ENCODE measurements around the gene SELENOM. TPM values are rescaled to one million over a fixed set of nuclear protein-coding genes. Genes with fewer than 3 reads are reported as not detected.

Gene SELENOM
- total and polyA plus RNA-seq, 2 donors from 2014 or later, result 154 to 291 TPM

DNA sequence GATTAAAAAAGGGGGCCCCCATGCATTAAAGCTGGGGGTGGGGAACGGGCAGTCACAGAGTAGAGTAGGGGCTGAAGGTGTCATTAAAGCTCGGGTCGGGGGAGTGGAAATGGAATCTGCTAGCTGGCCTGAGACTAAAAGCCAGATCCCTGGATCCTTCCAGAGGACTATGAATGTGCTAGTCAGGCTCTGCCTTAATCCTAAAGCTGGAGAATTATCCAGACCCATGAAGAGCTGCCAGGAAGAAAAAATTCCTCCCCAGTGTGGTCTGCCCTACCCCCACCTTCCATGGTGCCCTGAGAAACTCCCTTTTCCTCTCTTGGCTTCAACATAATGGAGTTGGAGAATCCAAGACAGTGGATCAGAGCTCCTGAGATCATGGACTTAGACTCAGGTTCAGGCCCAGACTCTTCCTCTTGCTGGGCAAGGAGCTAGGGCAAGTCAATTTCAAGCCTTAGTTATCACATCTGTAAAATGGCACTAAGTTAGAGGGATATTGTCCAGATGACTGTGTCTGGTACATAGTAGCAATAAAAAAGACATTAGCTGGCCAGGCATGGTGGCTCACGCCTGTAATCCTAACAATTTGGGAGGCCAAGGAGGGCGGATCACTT, 50.3 kb downstream of the SELENOM start:
- no peaks in the 10 kb centered on the region for H3K9me3 ChIP-seq (ENCODE audit: control insufficient read depth in 2 of 3, insufficient read depth in 1 of 3, low read length in 3 of 3)
- no peak overlapping the region for H3K27ac ChIP-seq (ENCODE audit: low read depth in 2 of 2, low read length in 2 of 2)
- no peak for TF ChIP-seq CTCF (IDR thresholded peaks at IDR 0.05; ENCODE audit: borderline replicate concordance, extremely low read depth, insufficient read depth)
- H3K27me3 ChIP-seq (ENCODE audit: control insufficient read depth, insufficient read depth, low read length), result no peaks in the 10 kb centered on the region
- H3K4me1 ChIP-seq (ENCODE audit: control insufficient read depth in 2 of 3, insufficient read depth in 2 of 3, low read depth in 1 of 3, low read length in 3 of 3), result peaks cover 0 to 3% (median 2%) of the 10 kb centered on the region in 3 donors
- intact Hi-C loops (cut with DNase I), result no loop called here
- FAIRE-seq (no peak), DNase-seq (no peak)
- H3K9ac ChIP-seq (ENCODE audit: low read length in 3 of 3), result no peak overlapping the region
- H3K36me3 ChIP-seq (ENCODE audit: control insufficient read depth in 2 of 3, insufficient read depth in 3 of 3, low read length in 3 of 3), result no peaks in the 10 kb centered on the region
- no peak overlapping the region for H3K4me3 ChIP-seq (ENCODE audit: low read length in 3 of 3)

DNA sequence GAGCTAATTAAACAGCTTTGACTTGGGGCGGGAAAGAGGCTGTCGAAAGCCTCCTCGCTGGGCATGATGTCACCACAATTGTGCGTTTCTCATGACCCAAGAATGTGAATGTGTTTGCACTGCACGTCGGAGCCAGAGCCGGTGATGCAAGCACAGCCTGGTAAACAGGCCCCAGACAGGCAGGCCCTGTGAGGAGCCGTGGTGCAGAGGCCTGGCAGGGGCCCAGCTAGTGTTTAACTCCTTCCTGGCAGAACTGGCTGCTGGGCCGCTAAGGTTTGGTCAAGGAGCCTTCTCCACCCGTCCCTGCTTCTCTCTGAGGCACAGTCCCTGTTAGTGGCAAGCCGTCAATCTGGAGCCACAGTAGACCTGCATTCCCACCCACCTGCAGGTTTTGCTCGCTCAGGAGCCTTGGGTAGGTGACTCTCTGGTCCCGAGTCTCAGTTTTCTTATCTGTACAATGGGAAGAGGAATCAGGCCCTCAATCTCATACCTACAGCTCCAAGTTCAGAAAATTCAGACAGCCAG, 51.7 kb downstream of the SELENOM start:
- TF ChIP-seq CTCF (IDR thresholded peaks at IDR 0.05; ENCODE audit: borderline replicate concordance, extremely low read depth, insufficient read depth), result no peak
- Histone ChIP-seq H3K9me3 (ENCODE audit: control insufficient read depth in 2 of 3, insufficient read depth in 1 of 3, low read length in 3 of 3) (no peaks in the 10 kb centered on the region), H3K4me3 (ENCODE audit: low read length in 3 of 3) (no peak overlapping the region), H3K36me3 (ENCODE audit: control insufficient read depth in 2 of 3, insufficient read depth in 3 of 3, low read length in 3 of 3) (no peaks in the 10 kb centered on the region), H3K9ac (ENCODE audit: low read length in 3 of 3) (peak overlapping the region in 1 of 3 donors; percentile 40), H3K27ac (ENCODE audit: low read depth in 2 of 2, low read length in 2 of 2) (peak overlapping the region in 1 of 2 donors; percentile 23), H3K4me1 (ENCODE audit: control insufficient read depth in 2 of 3, insufficient read depth in 2 of 3, low read depth in 1 of 3, low read length in 3 of 3) (peaks cover 0 to 4% (median 2%) of the 10 kb centered on the region in 3 donors), H3K27me3 (ENCODE audit: control insufficient read depth, insufficient read depth, low read length) (no peaks in the 10 kb centered on the region)
- intact Hi-C loops (cut with DNase I), result no loop called here
- DNase-seq (peak; percentile 81 to 95 (median 87)), FAIRE-seq (no peak)

GRCh38 chr22:31055117-31055634, 52.2 kb downstream of the SELENOM start:
- DNase-seq (no peak), FAIRE-seq (no peak)
- no peak overlapping the region for H3K4me3 ChIP-seq (ENCODE audit: low read length in 3 of 3)
- H3K36me3 ChIP-seq (ENCODE audit: control insufficient read depth in 2 of 3, insufficient read depth in 3 of 3, low read length in 3 of 3), result no peaks in the 10 kb centered on the region
- H3K4me1 ChIP-seq (ENCODE audit: control insufficient read depth in 2 of 3, insufficient read depth in 2 of 3, low read depth in 1 of 3, low read length in 3 of 3), result peaks cover 0 to 5% (median 2%) of the 10 kb centered on the region in 3 donors
- TF ChIP-seq CTCF (IDR thresholded peaks at IDR 0.05; ENCODE audit: borderline replicate concordance, extremely low read depth, insufficient read depth), result no peak
- H3K27me3 ChIP-seq (ENCODE audit: control insufficient read depth, insufficient read depth, low read length), result no peaks in the 10 kb centered on the region
- intact Hi-C loops (cut with DNase I), result no loop called here
- H3K27ac ChIP-seq (ENCODE audit: low read depth in 2 of 2, low read length in 2 of 2), result peak overlapping the region in 1 of 2 donors; percentile 28
- peak overlapping the region in 2 of 3 donors; percentile 9 to 40 for H3K9ac ChIP-seq (ENCODE audit: low read length in 3 of 3)
- H3K9me3 ChIP-seq (ENCODE audit: control insufficient read depth in 2 of 3, insufficient read depth in 1 of 3, low read length in 3 of 3), result no peaks in the 10 kb centered on the region

Other genes with a start within 250 kb of the SELENOM start
- gene MORC2, start 138.8 kb downstream of the SELENOM start, total RNA-seq, result 18.0 TPM
- 18.8 TPM for gene MORC2, start 138.8 kb downstream of the SELENOM start, polyA plus RNA-seq (ENCODE audit: insufficient read depth, low read depth, low replicate concordance)
- 79.0 TPM for gene TUG1, start 138.3 kb downstream of the SELENOM start, total RNA-seq
- gene TUG1, start 138.3 kb downstream of the SELENOM start, polyA plus RNA-seq (ENCODE audit: insufficient read depth, low read depth, low replicate concordance), result 25.5 TPM
- gene SMTN, start 26.2 kb downstream of the SELENOM start, total RNA-seq, result 67.7 TPM
- 64.4 TPM for gene SMTN, start 26.2 kb downstream of the SELENOM start, polyA plus RNA-seq (ENCODE audit: insufficient read depth, low read depth, low replicate concordance)
- 6.2 TPM for gene INPP5J, start 15.4 kb upstream of the SELENOM start, total RNA-seq
- gene INPP5J, start 15.4 kb upstream of the SELENOM start, polyA plus RNA-seq (ENCODE audit: insufficient read depth, low read depth, low replicate concordance), result 44.7 TPM
- not detected for gene PLA2G3, start 32.9 kb upstream of the SELENOM start, total RNA-seq
- 1.2 TPM for gene PLA2G3, start 32.9 kb upstream of the SELENOM start, polyA plus RNA-seq (ENCODE audit: insufficient read depth, low read depth, low replicate concordance)
- 36.7 TPM for gene RNF185, start 52.6 kb upstream of the SELENOM start, total RNA-seq
- 50.8 TPM for gene RNF185, start 52.6 kb upstream of the SELENOM start, polyA plus RNA-seq (ENCODE audit: insufficient read depth, low read depth, low replicate concordance)
- gene LIMK2, start 104.7 kb upstream of the SELENOM start, total RNA-seq, result 48.2 TPM
- 20.3 TPM for gene LIMK2, start 104.7 kb upstream of the SELENOM start, polyA plus RNA-seq (ENCODE audit: insufficient read depth, low read depth, low replicate concordance)
- gene PIK3IP1, start 184.9 kb upstream of the SELENOM start, total RNA-seq, result 42.7 TPM
- 21.4 TPM for gene PIK3IP1, start 184.9 kb upstream of the SELENOM start, polyA plus RNA-seq (ENCODE audit: insufficient read depth, low read depth, low replicate concordance)
- 40.9 TPM for gene PATZ1, start 238.8 kb upstream of the SELENOM start, total RNA-seq
- gene PATZ1, start 238.8 kb upstream of the SELENOM start, polyA plus RNA-seq (ENCODE audit: insufficient read depth, low read depth, low replicate concordance), result 33.3 TPM

All from kidney (tissue), 14 donors.